HCT116 (cell line): Measurements from ENCODE around the gene LRRC2. TPM values are rescaled to one million over a fixed set of nuclear protein-coding genes. Genes with fewer than 3 reads are reported as not detected.

ENCODE experiments used
- ATAC-seq: fragments of 200-7000 bp; cut with Tn5 transposase; 2 replicates; pipeline ENCODE4 v1.9.1; 2020; ENCODE audit warnings: mild to moderate bottlenecking, moderate library complexity
- BruUV-seq: library from RNA; stranded (reverse); fragments of 400-500 nt; replicated peaks from 2 replicates; lab custom pipeline; 2021; lab: Mats Ljungman, UMichigan
- CTCF ChIA-PET: fragments of 300-600 bp; sonication (Branson Sonifier 250); formaldehyde crosslinking; loops from one replicate; lab custom pipeline; 2021; ENCODE audit warnings: antibody characterized with exemption; lab: Charles Lee
- POLR2A ChIA-PET: fragments of 300-600, 350-600 bp; sonication (Branson Sonifier 250); formaldehyde crosslinking; loops from one replicate; lab custom pipeline; 2021; ENCODE audit warnings: antibody characterized with exemption; lab: Charles Lee
- RAD21 ChIA-PET, 2 experiments: fragments of 300-600 bp; sonication (Branson Sonifier 250); formaldehyde crosslinking; loops; one replicate each; lab custom pipeline; 2023; ENCODE audit warnings: low total read pairs in 2 of 2; ENCODE audit not compliant: uncharacterized antibody in 2 of 2, unreplicated experiment in 2 of 2, low non-redundant PET in 1 of 2; lab: Charles Lee
- DNase-seq: peaks from one replicate; pipeline ENCODE4 v3.0.0-alpha.2; 2010; ENCODE audit warnings: low read depth, low spot score
- H2AFZ ChIP-seq: fragments of 200-600 bp; shearing (Covaris generic), sonication (generic); 2 replicates; pipeline ENCODE4 v1.6.1; 2017; ENCODE audit warnings: low read depth, mixed run types, mixed read lengths, antibody characterized with exemption, low read length; ENCODE audit not compliant: poor library complexity, severe bottlenecking
- H3K27ac ChIP-seq: 2 replicates; pipeline ENCODE4 v1.5.1; 2012; ENCODE audit warnings: low read depth, low read length
- H3K27me3 ChIP-seq: fragments of 200-600 bp; sonication (generic); 2 replicates; pipeline ENCODE4 v1.6.1; 2016; ENCODE audit warnings: mixed run types, low read length, mixed read lengths; ENCODE audit not compliant: insufficient read depth
- H3K36me3 ChIP-seq, 2 experiments: fragments of 200-500 bp in 1 of 2; fragments of 200-600 bp in 1 of 2; sonication (Bioruptor generic) in 1 of 2; sonication (generic) in 1 of 2; 2 replicates each; pipeline versions ENCODE4 v1.5.1 to v1.6.1; 2014 to 2016; ENCODE audit warnings: low read length in 2 of 2, inconsistent platforms in 1 of 2, mixed read lengths in 1 of 2, mixed run types in 1 of 2; ENCODE audit not compliant: insufficient read depth in 2 of 2, control insufficient read depth in 1 of 2
- H3K4me1 ChIP-seq, 2 experiments: fragments of 200-600 bp in 1 of 2; sonication (generic) in 1 of 2; 2 replicates each; pipeline versions ENCODE4 v1.5.1 to v1.6.1; 2012 to 2017; ENCODE audit warnings: low read length in 2 of 2, inconsistent platforms in 1 of 2, mild to moderate bottlenecking in 1 of 2, mixed read lengths in 1 of 2, mixed run types in 1 of 2, moderate library complexity in 1 of 2; ENCODE audit not compliant: insufficient read depth in 2 of 2, control insufficient read depth in 1 of 2
- H3K4me2 ChIP-seq: fragments of 200-600 bp; sonication (generic); 2 replicates; pipeline ENCODE4 v1.6.1; 2017; ENCODE audit warnings: mixed run types, low read length, mixed read lengths
- H3K4me3 ChIP-seq, 2 experiments: fragments of 200-600 bp in 1 of 2; sonication (generic) in 1 of 2; replicated peaks in 1 of 2; 2 replicates each; pipeline ENCODE4 v1.5.1; 2011 to 2016; ENCODE audit warnings: low read length in 2 of 2, control low read depth in 1 of 2, low read depth in 1 of 2, mild to moderate bottlenecking in 1 of 2, mixed read lengths in 1 of 2, mixed run types in 1 of 2
- H3K79me2 ChIP-seq: fragments of 200-600 bp; sonication (generic); 2 replicates; pipeline ENCODE4 v1.6.1; 2017; ENCODE audit warnings: mild to moderate bottlenecking, mixed run types, low read length, moderate library complexity, mixed read lengths; ENCODE audit not compliant: insufficient read depth
- H3K9ac ChIP-seq: fragments of 200-600 bp; sonication (generic); 2 replicates; pipeline ENCODE4 v1.6.1; 2016; ENCODE audit warnings: low read length, mixed read lengths
- H3K9me2 ChIP-seq: fragments of 200-600 bp; sonication (generic), shearing (Covaris generic); 2 replicates; pipeline ENCODE4 v1.6.1; 2017; ENCODE audit warnings: mixed run types, mild to moderate bottlenecking, moderate library complexity; ENCODE audit not compliant: insufficient read depth
- H3K9me3 ChIP-seq, 2 experiments: fragments of 200-500 bp in 1 of 2; fragments of 200-600 bp in 1 of 2; sonication (Bioruptor generic) in 1 of 2; sonication (generic) in 1 of 2; 2 replicates each; pipeline ENCODE4 v1.6.1; 2014 to 2017; ENCODE audit warnings: low read length in 2 of 2, mixed read lengths in 2 of 2, inconsistent platforms in 1 of 2, low read depth in 1 of 2, mild to moderate bottlenecking in 1 of 2, mixed run types in 1 of 2, moderate library complexity in 1 of 2; ENCODE audit not compliant: control insufficient read depth in 1 of 2, insufficient read depth in 1 of 2
- H4K20me1 ChIP-seq: fragments of 200-600 bp; sonication (generic), shearing (Covaris generic); 2 replicates; pipeline ENCODE4 v1.6.1; 2017; ENCODE audit warnings: mixed run types, mild to moderate bottlenecking, moderate library complexity; ENCODE audit not compliant: insufficient read depth
- CEBPB ChIP-seq: IDR thresholded peaks from 2 replicates; pipeline ENCODE4 v1.6.1; 2012; ENCODE audit warnings: low read depth
- YY1 ChIP-seq: IDR thresholded peaks from 2 replicates; pipeline ENCODE4 v1.6.1; 2011; ENCODE audit warnings: low read length, low read depth, moderate library complexity, mild to moderate bottlenecking; ENCODE audit not compliant: insufficient replicate concordance; ENCODE audit errors: extremely low read depth
- intact Hi-C: fragments of 100-400 bp; cut with micrococcal nuclease; formaldehyde crosslinking; loops from 2 replicates; pipeline ENCODE4 v1.10.0; 2022
- total RNA-seq: library from RNA; stranded (reverse); gene quantifications from one replicate; pipeline ENCODE4 v1.2.1, GENCODE V29; 2021; ENCODE audit not compliant: unreplicated experiment

LRRC2 gene
- total RNA-seq, 1 experiment from 2014 or later: not detected

- H4K20me1 ChIP-seq: no peaks in the 10 kb centered on the region
- H2AFZ ChIP-seq: no peak overlapping the region
- H3K27ac ChIP-seq: no peak overlapping the region
- H3K4me3 ChIP-seq: no peak overlapping the region
- no peak overlapping the region for H3K4me2 ChIP-seq
- ATAC-seq (no peak), DNase-seq (no peak)
- intact Hi-C loops: no loop called here
- H3K9me3 ChIP-seq: no peaks in the 10 kb centered on the region
- RAD21 ChIA-PET: no interaction called here
- H3K79me2 ChIP-seq: no peaks in the 10 kb centered on the region
- H3K9ac ChIP-seq: no peak overlapping the region
- POLR2A ChIA-PET: no interaction called here
- no TSS peak for BruUV-seq
- peaks cover 12% of the 10 kb centered on the region; the same call in 1 of the 2 replicates for H3K27me3 ChIP-seq
- CTCF ChIA-PET: no interaction called here
- H3K9me2 ChIP-seq: no peaks in the 10 kb centered on the region
- TF ChIP-seq CEBPB (no peak), YY1 (no peak)
- no peaks in the 10 kb centered on the region for H3K4me1 ChIP-seq
- no peaks in the 10 kb centered on the region for H3K36me3 ChIP-seq
Measured at GRCh38 chr3:46466273-46466672, 99.8 kb downstream of the LRRC2 start.

Other genes starting within 250 kb of the LRRC2 start
- gene CCR2, start 212.2 kb downstream of the LRRC2 start, total RNA-seq: not detected
- gene CCR5, start 195.4 kb downstream of the LRRC2 start, total RNA-seq: not detected
- gene CCRL2, start 159.0 kb downstream of the LRRC2 start, total RNA-seq: not detected
- not detected for gene LTF, start 101.4 kb downstream of the LRRC2 start, total RNA-seq
- gene RTP3, start 68.3 kb downstream of the LRRC2 start, total RNA-seq: not detected
- not detected for gene FAM240A, start 46.2 kb upstream of the LRRC2 start, total RNA-seq
- gene ALS2CL, start 127.4 kb upstream of the LRRC2 start, total RNA-seq: 16.4 TPM
- gene TMIE, start 135.1 kb upstream of the LRRC2 start, total RNA-seq: 0.74 TPM
- gene PRSS50, start 151.6 kb upstream of the LRRC2 start, total RNA-seq: not detected